ENCODE results near the gene ALX4. TPM values are rescaled to one million over a fixed set of nuclear protein-coding genes. Genes with fewer than 3 reads are reported as not detected.

ALX4 gene
- total RNA-seq, 2 experiments from 2014 or later: not detected

DNA sequence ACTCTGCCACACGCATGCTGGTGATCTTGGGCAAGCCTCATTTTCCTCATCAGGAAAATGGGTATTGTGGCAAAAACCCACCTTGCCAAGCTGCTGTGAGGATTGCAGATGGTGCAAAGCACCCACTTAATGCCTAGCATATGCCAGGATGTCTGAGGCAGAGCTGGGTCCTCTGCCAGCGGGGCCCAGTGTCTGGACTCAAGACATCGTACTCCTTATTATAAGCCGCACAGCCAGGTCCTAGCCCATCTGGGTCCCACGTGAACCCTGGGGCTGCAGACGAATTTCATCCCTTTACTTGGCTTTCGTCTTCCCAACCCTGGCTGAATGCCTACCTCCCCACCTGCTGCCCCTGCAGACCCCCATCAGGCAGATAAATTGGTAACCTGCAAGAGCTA is 34.5 kb upstream of the ALX4 start:
- Mint-ChIP-seq H3K9me3 (no peaks in the 10 kb centered on the region), H3K36me3 (ENCODE audit: low read depth) (no peaks in the 10 kb centered on the region), H3K4me1 (no peaks in the 10 kb centered on the region), H3K4me3 (no peak overlapping the region), H3K27me3 (peaks cover 16% of the 10 kb centered on the region), H3K27ac (no peak overlapping the region)
- CTCF ChIA-PET: no interaction called here
- POLR2A ChIA-PET: no interaction called here
- no peak for DNase-seq

- POLR2A ChIA-PET: interaction anchor here (0.8 kb wide), 1 partner anchor 53 kb away, joined by 3 read pairs; no protein-coding TSS in a partner anchor
- H3K27me3 Mint-ChIP-seq: peaks cover 15% of the 10 kb centered on the region
- DNase-seq: no peak
- no peaks in the 10 kb centered on the region for H3K4me1 Mint-ChIP-seq
- no peaks in the 10 kb centered on the region for H3K36me3 Mint-ChIP-seq (ENCODE audit: low read depth)
- no peak overlapping the region for H3K4me3 Mint-ChIP-seq
- H3K27ac Mint-ChIP-seq: no peak overlapping the region
- CTCF ChIA-PET: no interaction called here
- H3K9me3 Mint-ChIP-seq: no peaks in the 10 kb centered on the region
Observed at GRCh38 chr11:44343778-44344422, 34.0 kb upstream of the ALX4 start.

GRCh38 chr11:44342616-44343015 is 32.7 kb upstream of the ALX4 start:
- H3K4me1 Mint-ChIP-seq: no peaks in the 10 kb centered on the region
- no peak overlapping the region for H3K4me3 Mint-ChIP-seq
- peaks cover 25% of the 10 kb centered on the region for H3K27me3 Mint-ChIP-seq
- no peaks in the 10 kb centered on the region for H3K36me3 Mint-ChIP-seq (ENCODE audit: low read depth)
- ChIA-PET CTCF (no interaction called here), POLR2A (no interaction called here)
- H3K9me3 Mint-ChIP-seq: no peaks in the 10 kb centered on the region
- no peak overlapping the region for H3K27ac Mint-ChIP-seq
- DNase-seq: no peak

DNA sequence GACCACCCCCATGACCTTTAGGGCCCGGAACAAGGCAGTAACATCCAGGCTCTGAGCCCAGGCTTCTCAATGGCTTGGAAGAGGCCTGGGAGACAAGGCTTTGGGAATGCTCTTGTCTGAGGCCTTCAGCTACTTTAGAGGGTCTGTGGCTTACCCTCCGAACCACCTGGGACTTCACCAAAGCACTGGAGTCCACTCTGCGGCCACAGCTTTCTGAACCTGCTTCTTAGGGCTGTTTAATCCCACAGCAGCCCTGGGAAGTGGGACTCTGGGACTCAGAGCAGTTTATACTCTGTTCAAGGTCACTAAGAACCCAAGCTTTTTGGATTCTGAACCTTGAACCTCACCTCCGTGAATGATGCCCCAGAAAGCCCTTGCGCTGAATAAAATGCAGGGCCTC is 30.7 kb upstream of the ALX4 start:
- H3K9me3 Mint-ChIP-seq: no peaks in the 10 kb centered on the region
- no peaks in the 10 kb centered on the region for H3K36me3 Mint-ChIP-seq (ENCODE audit: low read depth)
- H3K4me1 Mint-ChIP-seq: no peaks in the 10 kb centered on the region
- no peak overlapping the region for H3K27ac Mint-ChIP-seq
- ChIA-PET CTCF (no interaction called here), POLR2A (no interaction called here)
- H3K4me3 Mint-ChIP-seq: no peak overlapping the region
- peaks cover 37% of the 10 kb centered on the region for H3K27me3 Mint-ChIP-seq
- DNase-seq: no peak

DNA sequence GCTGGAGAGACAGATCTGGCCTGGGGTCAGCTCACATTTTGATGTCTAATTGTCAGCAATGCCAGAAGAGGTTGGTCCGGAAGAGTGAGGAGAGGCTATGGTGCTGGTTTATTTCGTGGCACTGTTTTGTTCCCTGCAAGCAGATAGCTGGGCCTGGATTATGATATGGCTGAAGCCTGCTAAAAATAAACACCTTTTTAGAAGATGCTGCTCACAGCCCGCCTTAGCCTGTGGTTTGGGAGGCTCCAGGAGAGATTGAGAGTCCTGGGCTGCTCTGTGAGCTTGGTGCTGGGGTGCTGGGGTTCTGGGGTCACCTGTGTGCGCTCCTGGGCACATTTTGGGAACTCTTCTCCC is 29.6 kb upstream of the ALX4 start:
- POLR2A ChIA-PET: no interaction called here

DNA sequence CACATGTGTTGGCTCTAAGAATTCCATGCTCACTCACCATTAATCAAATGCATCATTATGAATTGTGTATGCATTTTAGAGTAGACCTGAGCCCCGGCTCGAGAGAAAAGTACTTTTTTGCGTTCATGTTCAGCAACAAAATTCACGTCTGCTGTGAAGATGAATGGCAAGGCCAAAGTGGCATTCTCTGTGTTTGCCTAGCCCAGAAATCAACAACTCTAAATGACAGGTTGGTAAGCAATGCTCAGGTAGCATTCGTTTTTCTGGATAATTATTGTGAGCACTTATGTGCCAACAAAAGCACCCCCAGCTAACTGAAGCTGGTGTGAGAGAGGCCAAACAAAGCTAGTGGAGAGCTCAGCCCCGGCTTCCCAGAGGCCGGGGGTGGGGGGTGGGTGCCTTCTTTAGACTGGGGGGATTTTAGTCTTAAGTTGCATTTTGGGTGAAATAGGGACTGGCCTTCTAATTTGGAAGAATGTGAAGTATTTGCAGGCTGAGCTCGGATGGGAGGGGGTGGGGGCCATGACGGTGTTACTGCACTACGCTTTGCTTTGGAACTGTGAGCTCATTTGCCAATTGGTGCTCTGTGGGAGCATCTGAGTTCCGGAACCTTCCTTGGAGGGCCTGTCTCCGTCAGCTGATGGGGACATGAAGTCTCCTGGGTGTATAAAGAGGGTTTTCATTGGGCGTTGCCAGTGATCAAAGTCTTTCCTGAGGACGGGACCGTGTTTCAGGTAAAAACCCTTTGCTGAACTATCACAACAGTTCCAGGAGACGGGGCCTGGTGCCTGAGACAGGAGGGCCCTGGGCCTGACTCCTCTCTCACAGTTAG is 29.0 kb upstream of the ALX4 start:
- ChIA-PET CTCF (no interaction called here), POLR2A (no interaction called here)
- Mint-ChIP-seq H3K4me1 (no peaks in the 10 kb centered on the region), H3K4me3 (no peak overlapping the region), H3K36me3 (ENCODE audit: low read depth) (no peaks in the 10 kb centered on the region), H3K9me3 (no peaks in the 10 kb centered on the region), H3K27me3 (peaks cover 45% of the 10 kb centered on the region), H3K27ac (no peak overlapping the region)
- DNase-seq: no peak

More for the DNA sequence above, 29.6 kb upstream of the ALX4 start:
- DNase-seq: no peak
- CTCF ChIA-PET: no interaction called here
- no peak overlapping the region for H3K27ac Mint-ChIP-seq
- H3K4me1 Mint-ChIP-seq: no peaks in the 10 kb centered on the region
- no peak overlapping the region for H3K4me3 Mint-ChIP-seq
- H3K9me3 Mint-ChIP-seq: no peaks in the 10 kb centered on the region
- peaks cover 45% of the 10 kb centered on the region for H3K27me3 Mint-ChIP-seq
- no peaks in the 10 kb centered on the region for H3K36me3 Mint-ChIP-seq (ENCODE audit: low read depth)

DNA sequence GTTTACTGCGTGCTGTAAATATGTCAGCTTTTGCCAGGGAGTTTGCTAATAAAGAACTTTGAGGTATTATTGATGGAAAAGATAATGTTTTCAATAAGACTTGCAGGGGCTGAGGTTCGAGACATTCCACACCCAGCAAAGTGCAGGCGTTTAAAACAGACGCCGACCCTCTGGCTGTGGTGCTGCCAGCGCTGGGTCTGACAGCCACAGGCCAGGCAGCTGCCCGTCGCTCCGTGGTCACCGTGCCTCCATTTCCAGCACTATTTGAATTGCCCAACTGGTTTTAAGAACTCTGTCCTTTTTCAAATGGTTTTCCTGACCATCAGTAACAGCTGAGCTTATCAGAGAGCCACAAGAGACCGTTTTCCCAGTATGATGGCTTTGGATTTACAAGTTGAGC is 28.1 kb upstream of the ALX4 start:
- H3K4me3 Mint-ChIP-seq: no peak overlapping the region
- no peaks in the 10 kb centered on the region for H3K4me1 Mint-ChIP-seq
- ChIA-PET POLR2A (no interaction called here), CTCF (no interaction called here)
- H3K27me3 Mint-ChIP-seq: peaks cover 51% of the 10 kb centered on the region
- H3K27ac Mint-ChIP-seq: no peak overlapping the region
- no peaks in the 10 kb centered on the region for H3K9me3 Mint-ChIP-seq
- no peaks in the 10 kb centered on the region for H3K36me3 Mint-ChIP-seq (ENCODE audit: low read depth)
- no peak for DNase-seq

DNA sequence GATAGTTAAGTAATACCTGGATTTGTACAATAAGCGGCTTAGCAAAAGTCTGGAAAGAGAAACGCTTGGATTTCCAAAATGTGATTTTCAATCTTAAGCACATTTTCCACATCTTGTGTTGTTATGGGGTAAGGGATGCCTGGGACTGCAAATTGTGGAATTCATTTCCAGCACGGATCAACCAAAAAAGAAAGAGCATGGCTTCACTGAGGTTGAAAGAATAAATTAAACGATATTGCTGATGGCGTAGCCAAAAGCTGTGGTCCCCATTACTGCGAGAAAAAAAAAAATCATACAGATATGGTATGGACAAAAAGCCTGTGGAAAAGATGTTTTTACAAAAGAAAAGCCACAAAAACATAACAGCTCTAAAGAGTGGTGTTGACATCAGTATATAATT is 26.0 kb upstream of the ALX4 start:
- H3K27ac Mint-ChIP-seq: no peak overlapping the region
- H3K27me3 Mint-ChIP-seq: peaks cover 62% of the 10 kb centered on the region
- no peaks in the 10 kb centered on the region for H3K4me1 Mint-ChIP-seq
- H3K4me3 Mint-ChIP-seq: no peak overlapping the region
- H3K9me3 Mint-ChIP-seq: no peaks in the 10 kb centered on the region
- CTCF ChIA-PET: no interaction called here
- POLR2A ChIA-PET: no interaction called here
- H3K36me3 Mint-ChIP-seq (ENCODE audit: low read depth): no peaks in the 10 kb centered on the region
- no peak for DNase-seq

- Mint-ChIP-seq H3K27ac (no peak overlapping the region), H3K27me3 (peaks cover 62% of the 10 kb centered on the region), H3K4me3 (no peak overlapping the region), H3K9me3 (no peaks in the 10 kb centered on the region), H3K4me1 (no peaks in the 10 kb centered on the region), H3K36me3 (ENCODE audit: low read depth) (no peaks in the 10 kb centered on the region)
- no peak for DNase-seq
- ChIA-PET POLR2A (no interaction called here), CTCF (no interaction called here)
Observed at GRCh38 chr11:44335052-44335760, 25.3 kb upstream of the ALX4 start.

GRCh38 chr11:44334356-44335004 is 24.5 kb upstream of the ALX4 start:
- H3K4me1 Mint-ChIP-seq: no peaks in the 10 kb centered on the region
- no peaks in the 10 kb centered on the region for H3K36me3 Mint-ChIP-seq (ENCODE audit: low read depth)
- H3K27ac Mint-ChIP-seq: no peak overlapping the region
- H3K9me3 Mint-ChIP-seq: no peaks in the 10 kb centered on the region
- H3K4me3 Mint-ChIP-seq: no peak overlapping the region
- CTCF ChIA-PET: interaction anchor here (1.2 kb wide), 1 partner anchor 602 kb away, joined by 4 read pairs; no protein-coding TSS in a partner anchor
- no peak for DNase-seq
- POLR2A ChIA-PET: no interaction called here
- H3K27me3 Mint-ChIP-seq: peaks cover 60% of the 10 kb centered on the region

- Mint-ChIP-seq H3K9me3 (no peaks in the 10 kb centered on the region), H3K27me3 (peaks cover 56% of the 10 kb centered on the region), H3K4me3 (no peak overlapping the region), H3K4me1 (no peaks in the 10 kb centered on the region), H3K36me3 (ENCODE audit: low read depth) (no peaks in the 10 kb centered on the region), H3K27ac (no peak overlapping the region)
- CTCF ChIA-PET: interaction anchor here (1.2 kb wide), 1 partner anchor 603 kb away, joined by 4 read pairs; no protein-coding TSS in a partner anchor
- no peak for DNase-seq
- POLR2A ChIA-PET: no interaction called here
Observed at GRCh38 chr11:44333271-44334218, 23.6 kb upstream of the ALX4 start.

GRCh38 chr11:44332665-44333064 is 22.7 kb upstream of the ALX4 start:
- POLR2A ChIA-PET: no interaction called here
- Mint-ChIP-seq H3K9me3 (no peaks in the 10 kb centered on the region), H3K4me3 (no peak overlapping the region), H3K4me1 (no peaks in the 10 kb centered on the region), H3K27ac (no peak overlapping the region), H3K36me3 (ENCODE audit: low read depth) (no peaks in the 10 kb centered on the region), H3K27me3 (peaks cover 56% of the 10 kb centered on the region)
- CTCF ChIA-PET: no interaction called here
- DNase-seq: no peak
